GM18519 (cell line): ENCODE data around the gene ATP8B1.

Experiments used
- ATAC-seq: cut with Tn5 transposase; IDR thresholded peaks from one replicate; pipeline ENCODE4 v1.9.1; 2021; ENCODE audit warnings: mild to moderate bottlenecking, moderate library complexity; ENCODE audit not compliant: unreplicated experiment, low FRiP score

ATP8B1 gene

GRCh38 chr18:57635003-57635822 lies 167.9 kb downstream of the ATP8B1 start:
- no peak for ATAC-seq

GRCh38 chr18:57631697-57632096 lies 171.4 kb downstream of the ATP8B1 start:
- ATAC-seq = no peak

- no peak for ATAC-seq
Observed at GRCh38 chr18:57630754-57631595, 172.1 kb downstream of the ATP8B1 start.

GRCh38 chr18:57630002-57630753 lies 172.9 kb downstream of the ATP8B1 start:
- peak; percentile 73 for ATAC-seq

GRCh38 chr18:57629422-57629821 lies 173.7 kb downstream of the ATP8B1 start:
- ATAC-seq = no peak

- no peak for ATAC-seq
Observed at GRCh38 chr18:57627488-57627887, 175.6 kb downstream of the ATP8B1 start.

GRCh38 chr18:57624988-57625387 lies 178.1 kb downstream of the ATP8B1 start:
- ATAC-seq = no peak

GRCh38 chr18:57621246-57621604 lies 181.9 kb downstream of the ATP8B1 start:
- peak; percentile 4 for ATAC-seq

- no peak for ATAC-seq
Observed at GRCh38 chr18:57619876-57620275, 183.2 kb downstream of the ATP8B1 start.

- no peak for ATAC-seq
Observed at GRCh38 chr18:57618910-57619309, 184.2 kb downstream of the ATP8B1 start.

- no peak for ATAC-seq
Observed at GRCh38 chr18:57603871-57604270, 199.2 kb downstream of the ATP8B1 start.
